HG02852 (cell line): ENCODE measurements around the gene FILIP1.
A peak's percentile ranks its signal among the peaks of the same experiment; 100 is the strongest.

Experiments used
- ATAC-seq: cut with Tn5 transposase; IDR thresholded peaks from one replicate; pipeline ENCODE4 v1.9.1; 2021; ENCODE audit warnings: mild to moderate bottlenecking, moderate library complexity; ENCODE audit not compliant: unreplicated experiment

Gene FILIP1

GRCh38 chr6:75497994-75498393 lies 4.4 kb upstream of the FILIP1 start:
- ATAC-seq: no peak

- no peak for ATAC-seq
Observed at GRCh38 chr6:75495011-75495410, 1.4 kb upstream of the FILIP1 start.

- ATAC-seq: no peak
Observed at GRCh38 chr6:75494290-75494689, 690 bp upstream of the FILIP1 start.

GRCh38 chr6:75492386-75493153 lies 1.0 kb downstream of the FILIP1 start:
- ATAC-seq: peak; percentile 37

- ATAC-seq: no peak
Observed at GRCh38 chr6:75491291-75491690, 2.3 kb downstream of the FILIP1 start.

GRCh38 chr6:75490706-75491105 lies 2.9 kb downstream of the FILIP1 start:
- ATAC-seq: no peak

GRCh38 chr6:75489025-75489424 lies 4.6 kb downstream of the FILIP1 start:
- no peak for ATAC-seq

GRCh38 chr6:75488033-75488432 lies 5.6 kb downstream of the FILIP1 start:
- ATAC-seq: no peak

- ATAC-seq: no peak
Observed at GRCh38 chr6:75486850-75487518, 6.6 kb downstream of the FILIP1 start.

- ATAC-seq: peak; percentile 44
Observed at GRCh38 chr6:75484535-75484934, 9.1 kb downstream of the FILIP1 start.

- ATAC-seq: no peak
Observed at GRCh38 chr6:75483136-75483952, 10.3 kb downstream of the FILIP1 start.

- no peak for ATAC-seq
Observed at GRCh38 chr6:75481936-75482593, 11.5 kb downstream of the FILIP1 start.

GRCh38 chr6:75481394-75481793 lies 12.2 kb downstream of the FILIP1 start:
- ATAC-seq: no peak

GRCh38 chr6:75480425-75480824 lies 13.2 kb downstream of the FILIP1 start:
- no peak for ATAC-seq

GRCh38 chr6:75479712-75480111 lies 13.9 kb downstream of the FILIP1 start:
- ATAC-seq: no peak

- ATAC-seq: no peak
Observed at GRCh38 chr6:75478929-75479328, 14.7 kb downstream of the FILIP1 start.

- peak; percentile 91 for ATAC-seq
Observed at GRCh38 chr6:75472885-75473284, 20.7 kb downstream of the FILIP1 start.

- ATAC-seq: no peak
Observed at GRCh38 chr6:75467966-75468365, 25.6 kb downstream of the FILIP1 start.

- ATAC-seq: no peak
Observed at GRCh38 chr6:75467284-75467683, 26.3 kb downstream of the FILIP1 start.

GRCh38 chr6:75466636-75467035 lies 27.0 kb downstream of the FILIP1 start:
- ATAC-seq: no peak

- no peak for ATAC-seq
Observed at GRCh38 chr6:75463908-75464307, 29.7 kb downstream of the FILIP1 start.
